GM19397 (cell line): ENCODE measurements around the gene LRRC74B.
"Not testable (repeated sequence)": the region's sequence is repeated elsewhere in the genome, so short reads cannot be mapped to it uniquely, and the experiment has no call there.

Experiments used
- ATAC-seq: cut with Tn5 transposase; IDR thresholded peaks from one replicate; pipeline ENCODE4 v1.9.1; 2021; ENCODE audit warnings: mild to moderate bottlenecking, moderate library complexity; ENCODE audit not compliant: unreplicated experiment

Gene LRRC74B

DNA sequence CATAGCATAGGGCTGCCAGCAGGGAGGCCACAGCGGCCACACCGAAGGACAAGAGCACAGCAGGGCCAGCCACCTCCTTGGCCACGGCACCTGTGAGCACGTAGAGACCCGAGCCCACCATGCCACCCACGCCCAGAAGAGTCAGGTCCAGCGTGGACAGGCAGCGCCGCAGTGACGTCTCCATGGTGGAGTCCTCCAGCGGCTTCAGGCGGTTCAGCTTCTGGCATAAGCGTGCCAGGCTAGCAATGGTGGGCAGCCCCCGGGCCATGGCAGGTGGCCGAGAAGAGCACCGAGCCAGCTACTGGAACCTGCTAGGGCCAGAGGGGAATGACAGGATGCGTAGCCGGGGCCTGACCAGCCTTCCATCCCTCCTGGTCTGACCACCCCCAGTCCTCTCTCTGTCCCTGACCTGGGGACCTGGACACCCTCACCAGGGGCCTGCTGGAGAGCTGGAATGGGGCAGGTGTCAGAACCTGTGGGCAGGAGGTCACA lies 14.2 kb upstream of the LRRC74B start:
- ATAC-seq, result no peak

DNA sequence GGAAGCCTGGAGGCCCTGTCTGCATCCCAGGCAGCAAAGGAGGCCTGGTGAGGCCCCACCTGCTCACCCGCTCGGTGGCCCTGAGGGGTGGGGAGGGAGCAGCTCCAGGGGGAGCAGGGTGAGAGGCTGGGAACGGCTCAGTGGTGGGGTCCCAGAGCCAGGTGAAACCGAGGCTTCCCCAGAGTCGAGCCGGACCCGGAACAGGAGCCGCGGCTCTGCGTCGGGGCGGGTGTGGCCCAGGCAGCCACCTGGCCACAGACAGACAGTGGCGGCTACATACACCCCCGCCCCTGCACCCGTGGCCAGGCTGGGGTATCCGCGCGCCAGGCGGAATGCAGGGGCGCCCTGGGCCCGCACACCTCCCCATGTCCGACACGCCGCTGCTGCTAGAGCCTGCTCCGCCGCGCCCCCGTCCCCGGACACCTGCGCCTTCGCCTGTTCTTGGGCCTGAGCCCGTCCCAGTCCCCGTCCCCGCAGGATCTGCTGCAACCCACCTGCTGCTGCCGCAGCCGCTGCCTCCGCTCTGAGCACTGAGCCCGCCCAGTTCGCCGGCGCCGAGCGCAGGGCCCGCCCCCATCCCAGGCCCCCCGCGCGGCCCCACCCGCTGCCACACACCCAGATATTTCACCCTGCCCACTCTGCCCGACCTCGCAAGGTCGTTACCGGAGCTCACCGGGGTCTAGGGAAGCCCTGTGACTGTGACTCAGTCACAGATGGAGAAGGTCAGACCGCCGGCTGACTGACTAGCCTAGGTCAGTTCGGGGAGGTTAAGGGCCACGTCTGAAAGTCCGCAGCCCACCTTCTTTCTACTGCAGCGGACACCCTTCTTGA lies 13.5 kb upstream of the LRRC74B start, which contains the start of gene SLC7A4:
TSS of gene SLC7A4 (minus strand) at position 525 of the 831 bp plus-strand sequence. CDS start 749 bp downstream, outside the sequence.
- ATAC-seq, result no peak

DNA sequence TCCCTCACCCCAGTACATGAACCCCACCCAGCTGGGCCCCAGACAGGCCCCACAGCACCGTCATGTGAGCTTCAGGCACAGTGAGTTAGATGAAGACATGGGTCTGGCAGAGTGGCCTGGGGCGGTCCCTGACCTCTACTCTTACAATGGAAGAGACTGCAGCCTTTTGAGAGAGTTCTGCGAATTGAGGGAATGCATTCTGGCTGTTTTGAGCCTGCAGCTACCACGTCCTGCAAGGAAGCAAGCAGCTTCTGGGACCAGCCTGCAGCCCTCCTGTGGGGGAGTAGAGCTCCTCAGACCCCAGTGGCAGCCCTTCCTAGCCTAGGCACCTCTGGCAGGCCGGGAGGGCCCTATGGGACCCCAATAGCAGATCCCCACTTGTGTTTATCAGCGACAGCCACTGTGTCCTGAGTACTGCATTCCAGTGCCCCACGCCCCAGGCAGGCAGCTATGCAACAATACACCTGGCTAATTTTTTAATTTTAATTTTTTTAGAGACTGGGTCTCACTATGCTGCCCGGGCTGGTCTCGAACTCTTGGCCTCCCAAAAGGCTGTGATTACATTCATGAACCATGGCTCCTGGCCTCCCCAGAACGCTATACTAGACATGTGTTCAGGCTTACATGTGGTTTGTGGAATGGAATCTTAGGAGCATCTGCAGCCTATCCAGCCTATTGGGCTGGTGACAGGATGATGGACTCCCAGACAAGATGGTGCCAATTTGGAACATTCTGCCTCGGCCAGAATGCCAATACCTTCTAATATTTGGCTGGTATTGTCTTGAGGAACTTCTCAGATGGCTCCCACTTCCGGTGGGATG lies 12.7 kb upstream of the LRRC74B start:
- no peak for ATAC-seq

DNA sequence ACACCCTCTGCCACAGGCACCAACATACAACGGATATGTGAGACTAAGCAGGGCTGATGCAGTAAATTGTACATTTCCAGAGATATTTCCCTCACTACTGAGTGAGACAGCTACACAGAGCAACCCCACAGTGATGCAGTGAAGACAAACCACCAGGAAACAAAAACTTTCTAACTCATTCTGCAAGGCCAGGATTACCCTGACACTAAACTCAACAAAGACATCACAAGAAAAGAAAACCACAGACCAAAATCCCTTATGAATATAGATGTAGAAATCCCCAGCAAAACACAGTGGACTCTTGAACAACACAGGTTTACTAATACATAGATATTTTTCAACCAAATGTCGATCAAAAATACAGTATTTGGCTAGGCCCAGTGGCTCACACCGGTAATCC lies 11.9 kb upstream of the LRRC74B start:
- ATAC-seq, result no peak

DNA sequence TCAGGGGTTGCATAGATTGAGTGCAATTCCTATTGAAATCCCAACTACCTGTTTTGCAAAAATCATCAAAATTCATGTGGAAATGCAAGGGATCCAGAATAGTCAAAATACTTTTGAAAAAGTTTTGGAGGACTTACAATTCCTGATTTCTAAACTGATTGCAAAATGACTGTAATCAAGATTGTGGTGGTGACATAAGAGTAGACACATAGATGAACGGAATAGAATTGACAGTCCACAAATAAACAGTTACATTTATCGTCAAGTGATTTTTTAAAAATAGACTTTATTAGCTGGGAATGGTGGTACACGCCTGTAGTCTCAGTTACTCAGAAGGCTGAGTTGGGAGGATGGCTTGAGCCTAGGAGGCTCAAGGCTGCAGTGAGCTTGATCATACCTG lies 10.8 kb upstream of the LRRC74B start:
- no peak for ATAC-seq

DNA sequence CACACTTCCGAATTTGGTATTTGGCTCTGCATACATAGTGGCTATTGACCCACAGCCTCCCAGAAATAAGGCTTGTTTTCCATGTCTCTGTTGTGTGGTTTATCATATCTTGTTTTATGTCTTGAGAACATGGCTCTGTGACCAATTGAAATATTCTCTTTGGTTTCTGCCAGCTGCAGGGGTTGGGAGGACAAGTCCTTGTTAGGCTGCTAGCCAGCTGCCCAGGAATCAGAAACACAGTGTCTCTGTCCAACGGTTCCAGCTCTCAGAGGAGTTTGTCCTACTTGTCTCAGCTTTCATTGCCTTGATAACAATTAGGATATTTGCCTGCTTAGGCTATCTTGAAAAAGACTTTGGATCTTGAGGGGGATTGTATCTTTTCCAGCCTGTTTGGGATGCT lies 7.3 kb upstream of the LRRC74B start:
- ATAC-seq, result no peak

DNA sequence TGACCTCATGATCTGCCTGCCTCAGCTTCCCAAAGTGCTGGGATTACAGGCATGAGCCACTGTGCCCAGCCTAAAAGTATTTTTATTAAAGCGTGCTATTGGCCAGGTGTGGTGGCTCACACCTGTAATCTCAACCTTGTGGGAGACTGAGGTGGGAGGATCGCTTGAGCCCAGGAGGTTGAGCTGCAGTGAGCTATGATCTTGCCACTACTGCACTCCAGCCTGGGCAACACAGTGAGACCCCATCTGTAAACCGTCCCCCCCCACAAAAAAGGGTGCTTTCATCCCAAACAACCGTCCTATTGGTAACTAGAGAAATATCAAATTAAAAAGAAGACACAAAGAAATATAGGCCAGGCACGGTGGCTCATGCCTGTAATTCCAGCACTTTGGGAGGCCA lies 6.6 kb upstream of the LRRC74B start:
- ATAC-seq, result not testable (repeated sequence)

DNA sequence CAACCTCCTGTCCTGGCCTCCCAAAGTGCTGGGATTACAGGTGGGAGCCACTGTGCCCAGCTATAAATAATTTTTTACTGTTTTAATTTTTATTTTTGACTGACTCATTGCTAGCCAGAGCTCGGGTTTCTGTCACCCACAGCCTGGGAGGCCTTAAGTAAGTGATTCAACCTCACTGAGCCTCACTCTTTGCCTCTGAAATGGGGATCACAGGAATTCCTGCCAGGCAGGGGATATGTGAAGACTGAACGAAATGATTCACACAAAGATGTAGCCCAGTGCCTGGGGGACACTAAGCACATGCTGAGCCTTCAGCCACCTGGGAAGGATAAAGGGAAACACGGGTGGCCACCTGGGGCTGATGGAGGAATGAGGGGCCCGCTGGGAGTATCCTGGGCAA lies 3.8 kb upstream of the LRRC74B start:
- no peak for ATAC-seq

DNA sequence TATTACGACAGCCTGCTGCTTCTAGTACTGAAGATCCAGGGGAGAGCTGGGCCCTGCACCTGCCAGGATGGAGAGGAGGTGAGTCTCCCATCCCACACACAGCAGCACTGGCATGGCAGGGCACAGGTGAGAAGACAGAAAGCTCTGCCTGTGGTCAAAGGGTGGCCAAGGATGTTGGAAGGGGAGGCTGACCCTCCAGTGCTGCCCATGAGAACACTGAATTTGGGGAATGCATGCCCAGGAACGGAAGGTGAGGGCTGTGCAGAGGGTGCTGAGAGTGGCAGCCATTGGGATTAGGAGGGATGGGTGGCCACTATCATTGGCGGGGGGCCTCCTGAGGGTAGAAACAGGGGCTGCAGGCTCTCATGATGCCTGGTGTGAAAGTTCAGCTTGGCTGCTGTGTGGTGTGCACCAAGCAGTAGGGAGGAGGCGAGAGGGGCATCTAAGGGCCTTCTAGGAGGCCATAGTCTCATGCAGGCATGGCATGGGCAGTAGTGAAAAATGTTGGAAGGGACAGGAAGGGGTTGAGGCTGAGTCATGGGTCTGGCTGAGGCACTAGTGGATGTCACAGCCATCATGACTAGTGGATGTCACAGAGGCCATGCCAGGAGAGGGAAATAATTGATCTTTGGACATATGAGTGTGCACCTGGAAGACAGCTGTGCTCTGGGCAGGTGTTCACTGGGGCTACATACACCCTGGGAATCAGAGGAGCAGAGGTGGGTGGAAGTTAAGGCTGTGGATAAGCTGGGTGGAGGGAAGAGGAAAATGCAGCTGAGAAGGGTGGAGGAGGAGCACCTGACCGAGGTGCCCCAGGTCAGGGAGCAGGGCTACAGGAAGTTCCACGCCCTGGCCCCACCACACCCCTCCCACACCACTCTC lies 2.5 kb upstream of the LRRC74B start:
- no peak for ATAC-seq

DNA sequence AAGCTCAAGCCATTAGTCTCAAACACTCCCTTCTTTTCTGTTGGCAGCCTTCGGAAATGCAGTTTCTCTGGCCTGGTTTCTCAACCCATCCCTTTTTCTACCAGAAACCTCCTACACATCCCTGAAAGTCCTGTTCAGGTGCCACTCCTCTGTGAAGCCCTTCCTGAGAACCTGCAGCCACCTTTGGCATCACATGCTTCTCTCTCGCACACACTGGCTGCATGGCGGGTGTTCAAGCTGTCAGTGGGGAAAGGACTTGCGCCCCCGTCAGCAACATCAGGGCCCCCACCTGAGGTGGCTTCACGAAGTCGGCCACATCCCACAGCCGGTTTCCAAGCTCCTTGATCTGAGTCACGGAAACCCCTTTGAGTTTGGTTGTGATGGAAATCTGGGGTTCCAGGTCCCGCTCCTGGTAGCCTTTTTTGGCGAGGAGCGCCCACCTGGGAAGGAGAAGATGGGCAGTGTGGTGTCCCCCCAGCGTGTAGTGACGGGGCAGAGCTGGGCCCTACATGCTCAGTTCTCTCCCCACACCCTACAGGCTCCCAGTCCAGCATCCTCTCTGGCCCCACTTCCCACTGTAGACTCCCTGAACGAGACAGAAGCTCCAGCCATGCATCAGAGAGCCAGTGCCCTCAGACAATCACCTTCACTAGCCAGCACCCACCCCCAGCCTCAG lies 1.7 kb upstream of the LRRC74B start:
- ATAC-seq, result no peak

DNA sequence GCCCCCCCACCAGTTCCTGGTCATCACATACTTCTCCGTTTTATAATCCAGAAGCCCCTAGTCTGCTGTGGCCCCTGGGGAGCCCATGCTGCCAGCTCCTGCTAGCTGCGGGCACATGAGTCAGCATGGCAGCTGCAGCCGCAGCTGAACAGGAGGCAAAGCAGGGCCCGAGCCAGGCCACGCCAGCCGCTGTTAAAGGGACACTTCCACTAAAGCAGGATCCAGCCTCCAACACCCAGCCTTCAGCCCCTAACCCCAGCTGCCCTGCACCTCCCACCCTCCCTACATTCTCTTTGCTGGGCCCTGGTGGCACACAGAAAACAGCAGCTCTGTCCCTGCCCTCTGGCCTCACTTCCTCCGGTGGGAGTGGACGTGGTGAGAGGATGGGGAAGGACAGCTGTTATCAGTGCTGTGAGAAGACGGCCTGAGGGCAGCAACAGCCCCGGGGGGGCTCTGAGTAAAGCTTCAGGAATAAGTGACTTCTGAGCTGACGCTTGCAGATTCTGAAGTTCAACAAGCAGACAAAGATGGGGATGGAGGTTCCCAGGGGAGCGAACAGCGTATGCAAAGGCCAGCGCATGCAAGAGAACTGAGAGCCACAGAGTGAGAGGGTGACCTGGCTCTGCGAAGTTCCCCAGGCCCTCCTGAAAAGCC lies 688 bp upstream of the LRRC74B start:
- no peak for ATAC-seq

DNA sequence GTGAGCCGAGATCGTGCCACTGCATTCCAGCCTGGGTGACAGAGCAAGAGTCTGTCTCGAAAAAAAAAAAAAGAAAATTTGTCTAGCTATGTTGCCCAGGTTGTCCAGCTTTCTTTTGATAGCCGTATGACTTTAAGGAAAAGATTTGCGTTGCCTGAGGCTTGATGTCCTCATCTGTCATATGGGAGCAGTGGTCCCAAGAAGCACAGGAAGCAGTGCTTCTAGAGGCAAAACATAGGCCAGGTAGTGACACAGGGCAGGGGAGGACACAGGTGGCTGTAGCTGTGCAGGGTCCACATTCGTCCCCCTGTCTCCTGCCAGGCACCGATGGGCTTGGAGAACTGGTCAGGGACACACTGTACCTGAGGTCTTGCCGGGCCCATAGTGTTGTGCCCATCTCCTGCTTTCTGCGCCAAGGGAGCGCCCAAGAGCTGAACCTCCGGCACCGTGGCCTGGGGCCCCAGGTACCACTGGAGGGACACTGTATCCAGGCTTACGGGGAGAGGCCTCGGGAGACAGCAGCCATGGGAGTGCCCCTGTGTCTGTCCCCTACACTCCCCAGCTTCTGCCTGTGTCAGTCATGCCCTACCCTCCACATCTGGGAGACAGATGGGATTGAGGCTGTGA lies 1.4 kb downstream of the LRRC74B start:
- no peak for ATAC-seq

DNA sequence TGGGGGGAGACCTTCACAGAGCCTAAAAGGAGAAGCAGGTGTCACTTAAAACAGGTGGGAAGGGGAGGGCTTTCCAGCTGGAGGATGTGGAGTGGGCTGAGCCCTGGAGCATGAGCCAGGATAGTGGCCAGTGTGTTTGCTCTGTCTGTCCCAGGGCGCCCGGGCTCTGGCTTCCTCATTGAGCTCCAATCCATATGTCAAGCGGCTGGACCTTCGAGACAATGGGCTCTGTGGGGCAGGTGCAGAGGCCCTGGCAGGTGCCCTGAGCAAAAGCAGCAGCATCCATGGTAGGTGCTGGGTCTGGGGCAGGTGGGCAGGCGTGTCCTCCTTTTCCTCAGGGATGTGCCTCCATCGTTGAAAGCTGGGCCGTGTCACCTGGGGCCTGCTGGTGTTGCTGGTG lies 2.0 kb downstream of the LRRC74B start:
- ATAC-seq, result no peak

DNA sequence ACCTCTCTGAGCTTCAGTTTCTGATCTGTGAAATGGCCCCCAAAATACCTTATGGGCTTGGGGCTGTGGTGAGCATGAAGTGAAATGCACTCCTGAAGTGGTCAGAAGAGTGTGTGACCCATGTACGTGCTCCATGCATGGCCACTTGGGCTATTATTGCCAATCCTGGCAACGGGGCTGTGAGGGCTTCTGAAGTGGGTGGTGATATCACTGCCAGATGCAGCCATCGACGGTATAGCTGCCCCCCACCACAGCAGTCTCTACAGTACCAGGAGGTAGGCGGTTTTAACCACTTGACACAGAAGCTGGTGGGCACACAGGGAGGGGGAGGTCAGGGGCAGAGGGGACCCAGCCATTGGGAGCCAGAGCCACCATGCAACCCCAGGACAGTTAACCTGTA lies 2.7 kb downstream of the LRRC74B start:
- not testable (repeated sequence) for ATAC-seq

DNA sequence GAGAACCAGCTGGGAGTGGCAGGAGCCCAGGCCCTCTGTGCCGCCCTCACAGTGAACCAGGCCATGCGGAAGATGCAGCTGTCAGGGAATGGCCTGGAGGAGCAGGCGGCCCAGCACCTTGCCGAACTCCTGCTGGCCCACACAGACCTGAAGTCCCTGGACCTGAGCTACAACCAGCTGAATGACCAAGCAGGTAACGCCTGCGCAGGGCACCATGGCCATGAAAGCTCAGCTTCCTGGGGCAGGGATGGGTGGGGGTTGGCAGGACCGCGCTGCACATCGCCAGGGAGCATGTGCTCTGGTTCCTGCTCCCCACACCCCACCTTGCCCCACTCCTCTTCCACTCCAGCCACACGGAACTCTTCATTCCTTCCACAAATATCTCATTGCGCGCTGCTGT lies 3.2 kb downstream of the LRRC74B start:
- not testable (repeated sequence) for ATAC-seq

DNA sequence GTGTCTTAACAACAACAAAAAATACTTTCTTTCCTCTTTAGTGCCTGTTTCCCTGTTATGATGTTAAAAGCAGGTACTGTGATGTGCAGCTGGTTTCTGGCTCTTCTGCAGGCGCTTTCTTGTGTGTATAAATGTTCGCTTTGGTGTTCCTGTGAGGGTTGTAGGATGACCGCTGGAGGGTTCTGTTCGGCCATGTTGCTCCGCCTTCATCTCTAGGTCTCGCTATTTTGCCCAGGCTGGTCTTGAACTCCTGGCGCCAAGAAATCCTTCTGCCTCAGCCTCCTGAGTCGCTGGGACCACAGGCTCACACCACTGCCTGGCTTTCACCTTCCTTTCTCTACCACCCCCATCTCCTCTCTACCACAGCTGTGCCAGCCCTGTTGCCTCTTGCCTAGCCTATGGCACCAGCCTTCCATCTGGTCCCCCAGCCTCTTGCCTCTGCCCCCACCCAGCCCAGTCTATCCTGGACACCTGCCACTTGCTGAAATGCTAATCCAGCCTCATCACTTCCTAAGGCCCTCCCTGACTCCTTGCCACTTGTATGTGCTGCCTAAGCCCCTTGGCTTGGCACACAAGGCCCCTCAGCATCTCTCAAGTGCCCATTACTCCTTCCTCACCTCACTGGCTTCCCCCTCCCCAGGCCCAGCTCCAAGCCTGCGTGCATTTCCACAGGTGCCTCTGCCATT lies 5.5 kb downstream of the LRRC74B start:
- ATAC-seq, result no peak

DNA sequence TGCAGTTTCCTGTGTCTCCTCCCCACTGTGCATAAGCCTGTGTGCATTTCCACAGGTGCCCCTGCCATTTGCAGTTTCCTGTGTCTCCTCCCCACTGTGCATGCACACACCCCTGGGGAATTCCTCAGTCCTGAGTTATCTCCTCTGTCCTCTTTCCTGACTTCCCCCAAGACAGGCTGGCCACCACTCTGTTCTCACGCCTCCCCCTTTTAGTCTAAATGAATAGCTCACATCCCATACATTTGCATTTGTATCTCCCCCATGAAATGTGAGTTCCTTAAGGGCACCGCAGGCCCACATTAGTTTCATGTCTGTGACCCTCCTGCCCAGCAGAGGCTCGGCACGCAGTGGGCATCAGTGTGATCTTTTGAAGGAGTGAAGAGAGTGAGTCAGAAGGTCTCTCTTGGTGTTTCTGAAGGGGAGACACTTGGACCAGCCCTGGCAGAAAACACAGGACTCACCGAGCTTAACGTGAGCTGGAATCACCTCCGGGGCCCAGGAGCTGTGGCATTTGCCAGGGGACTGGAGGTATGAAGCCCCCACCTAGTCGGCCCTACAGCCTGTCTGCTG lies 6.2 kb downstream of the LRRC74B start:
- ATAC-seq, result no peak

DNA sequence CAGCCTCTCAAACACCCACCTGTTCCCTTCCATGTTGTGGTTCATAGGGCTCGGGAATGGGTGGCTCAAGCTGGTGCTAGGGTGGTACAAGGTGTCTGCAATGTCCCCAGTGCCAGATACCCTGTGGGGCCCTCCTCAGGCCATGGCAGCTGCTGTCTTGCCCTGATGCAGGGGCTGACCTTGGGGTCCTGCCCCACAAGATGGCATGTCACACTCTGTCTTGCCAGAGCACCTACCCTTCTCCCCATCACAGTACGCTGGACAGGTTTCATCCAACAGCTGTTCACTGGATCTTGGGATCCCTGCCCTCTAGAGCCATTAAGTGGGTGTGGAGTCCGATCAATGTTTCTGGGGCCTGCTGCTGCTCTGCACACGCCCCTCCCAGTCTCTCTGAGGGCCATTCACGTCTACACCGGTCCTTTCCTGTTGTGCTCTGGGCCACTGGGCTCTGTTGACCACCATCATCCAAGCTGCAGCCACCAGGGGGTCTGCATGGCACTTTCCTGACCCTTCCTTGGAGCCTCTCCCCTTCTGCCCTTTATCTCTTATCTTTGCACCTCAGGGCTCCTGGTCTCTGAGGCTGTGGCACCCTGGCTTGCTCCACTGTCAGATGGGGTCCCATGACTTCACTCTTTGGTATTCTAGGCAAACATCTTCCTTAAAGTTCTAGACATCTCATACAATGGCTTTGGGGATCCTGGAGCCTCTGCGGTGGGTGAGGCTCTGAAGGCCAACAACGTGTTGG lies 7.1 kb downstream of the LRRC74B start:
- no peak for ATAC-seq
